GM08714 (cell line): ENCODE results near the gene TIPARP.

ENCODE experiments used
- H3K4me3 ChIP-seq: fragments of 200-500 bp; sonication (Bioruptor generic); 2 replicates; pipeline ENCODE4 v1.5.1; 2014; ENCODE audit warnings: mild to moderate bottlenecking, low read length, inconsistent platforms
- ZNF274 ChIP-seq: IDR thresholded peaks from 2 replicates; pipeline ENCODE4 v1.6.1; 2012; ENCODE audit warnings: mild to moderate bottlenecking, low read depth, low read length

TIPARP gene

GRCh38 chr3:156661155-156661554 is 13.2 kb upstream of the TIPARP start:
- no peak overlapping the region for H3K4me3 ChIP-seq
- no peak for TF ChIP-seq ZNF274

DNA sequence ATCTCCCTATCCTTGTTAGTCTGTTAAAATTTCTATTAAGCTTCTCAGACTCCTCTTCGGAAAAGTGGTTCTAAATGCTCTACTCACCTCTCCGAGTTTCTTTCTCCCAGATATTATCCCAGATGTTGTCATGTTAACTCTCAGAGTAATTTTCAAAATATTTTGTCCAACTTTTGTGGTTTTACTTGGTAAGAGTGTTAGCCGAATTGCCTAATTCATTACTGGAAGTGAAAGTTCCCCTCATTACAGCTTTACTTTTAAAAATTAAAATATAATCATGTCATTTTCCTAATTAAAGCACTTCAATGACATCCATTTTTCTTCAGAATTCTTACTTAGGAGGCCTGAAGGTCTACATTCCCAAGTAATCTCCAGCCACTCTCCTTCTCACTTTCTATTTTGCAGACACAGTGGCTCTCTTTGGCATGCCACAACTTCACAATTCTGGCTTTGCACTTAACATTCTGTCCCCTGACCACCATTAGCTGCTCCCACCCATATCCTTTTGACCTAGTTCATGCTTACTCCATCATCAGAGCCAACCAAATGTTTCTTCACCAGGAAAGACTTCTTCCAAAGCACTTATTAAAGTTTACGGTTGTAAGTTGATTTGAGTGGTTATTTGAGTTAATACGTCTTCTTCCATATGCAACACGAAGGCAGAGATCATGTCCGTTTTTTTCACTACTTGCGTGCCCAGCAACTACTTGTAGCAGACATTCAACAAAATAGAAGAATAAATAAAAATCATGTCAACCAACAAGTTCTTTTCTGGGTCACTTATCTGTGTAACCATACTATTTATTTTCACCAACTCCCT is 10.2 kb upstream of the TIPARP start:
- TF ChIP-seq ZNF274: no peak
- peak overlapping the region; percentile 45; the same call in 1 of the 2 replicates for H3K4me3 ChIP-seq

DNA sequence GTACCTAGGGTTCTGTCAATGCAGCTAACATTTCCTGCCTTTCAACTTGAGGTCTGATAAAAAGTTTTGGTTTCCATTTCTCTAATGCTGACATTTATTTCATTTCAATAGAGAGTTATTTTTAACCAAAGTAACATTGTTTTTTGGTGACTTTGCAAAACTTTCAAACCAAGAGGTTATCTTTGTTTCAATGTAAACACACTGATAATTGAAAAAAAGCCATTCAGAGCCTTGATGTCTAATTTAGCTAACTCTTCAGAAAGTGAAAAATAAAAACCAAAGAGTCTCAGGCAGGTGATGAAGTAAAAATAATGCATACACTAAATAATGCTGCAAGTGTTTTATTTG is 9.6 kb upstream of the TIPARP start:
- TF ChIP-seq ZNF274: no peak

GRCh38 chr3:156665291-156665690 is 9.1 kb upstream of the TIPARP start:
- no peak for TF ChIP-seq ZNF274
- no peak overlapping the region for H3K4me3 ChIP-seq

More for the DNA sequence above, 9.6 kb upstream of the TIPARP start:
- H3K4me3 ChIP-seq: no peak overlapping the region

- TF ChIP-seq ZNF274: no peak
- H3K4me3 ChIP-seq: no peak overlapping the region
Measured at GRCh38 chr3:156666073-156666472, 8.3 kb upstream of the TIPARP start.

GRCh38 chr3:156668073-156668763 is 6.2 kb upstream of the TIPARP start:
- no peak overlapping the region; the same call in 1 of the 2 replicates for H3K4me3 ChIP-seq
- no peak for TF ChIP-seq ZNF274

- no peak overlapping the region for H3K4me3 ChIP-seq
- TF ChIP-seq ZNF274: no peak
Measured at GRCh38 chr3:156670077-156670476, 4.3 kb upstream of the TIPARP start.

DNA sequence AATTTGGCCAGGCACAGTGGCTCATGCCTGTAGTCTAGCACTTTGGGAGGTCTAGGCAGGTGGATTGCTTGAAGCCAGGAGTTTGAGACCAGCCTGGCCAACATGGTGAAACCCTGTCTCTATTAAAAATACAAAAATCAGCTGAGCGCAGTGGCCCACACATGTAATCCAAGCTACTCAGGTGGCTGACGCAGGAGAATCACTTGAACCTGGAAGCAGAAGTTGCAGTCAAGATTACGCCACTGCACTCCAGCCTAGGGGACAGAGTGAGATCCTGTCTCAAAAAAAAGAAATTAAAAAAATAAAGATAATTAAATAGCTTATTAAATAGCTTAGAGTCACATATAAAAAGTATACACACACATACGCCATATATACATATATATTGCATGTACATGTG is 3.7 kb upstream of the TIPARP start:
- TF ChIP-seq ZNF274: no peak
- no peak overlapping the region for H3K4me3 ChIP-seq

DNA sequence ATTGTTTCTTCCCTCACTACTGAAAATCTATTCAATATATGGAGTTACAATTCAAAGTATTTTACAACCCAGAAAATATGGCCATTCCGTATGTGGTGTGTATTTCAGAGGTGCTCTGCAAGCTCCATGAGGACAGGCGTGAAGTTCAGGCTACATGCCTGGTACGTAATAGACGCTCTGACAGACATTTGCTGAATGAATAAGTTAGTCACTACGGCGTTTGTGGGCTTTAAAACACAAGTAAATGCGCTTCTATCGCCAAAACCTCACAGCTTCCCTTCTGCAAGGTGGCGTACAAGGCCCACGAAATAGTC is 701 bp upstream of the TIPARP start:
- TF ChIP-seq ZNF274: no peak
- H3K4me3 ChIP-seq: peak overlapping the region; percentile 17; the same call in 1 of the 2 replicates

DNA sequence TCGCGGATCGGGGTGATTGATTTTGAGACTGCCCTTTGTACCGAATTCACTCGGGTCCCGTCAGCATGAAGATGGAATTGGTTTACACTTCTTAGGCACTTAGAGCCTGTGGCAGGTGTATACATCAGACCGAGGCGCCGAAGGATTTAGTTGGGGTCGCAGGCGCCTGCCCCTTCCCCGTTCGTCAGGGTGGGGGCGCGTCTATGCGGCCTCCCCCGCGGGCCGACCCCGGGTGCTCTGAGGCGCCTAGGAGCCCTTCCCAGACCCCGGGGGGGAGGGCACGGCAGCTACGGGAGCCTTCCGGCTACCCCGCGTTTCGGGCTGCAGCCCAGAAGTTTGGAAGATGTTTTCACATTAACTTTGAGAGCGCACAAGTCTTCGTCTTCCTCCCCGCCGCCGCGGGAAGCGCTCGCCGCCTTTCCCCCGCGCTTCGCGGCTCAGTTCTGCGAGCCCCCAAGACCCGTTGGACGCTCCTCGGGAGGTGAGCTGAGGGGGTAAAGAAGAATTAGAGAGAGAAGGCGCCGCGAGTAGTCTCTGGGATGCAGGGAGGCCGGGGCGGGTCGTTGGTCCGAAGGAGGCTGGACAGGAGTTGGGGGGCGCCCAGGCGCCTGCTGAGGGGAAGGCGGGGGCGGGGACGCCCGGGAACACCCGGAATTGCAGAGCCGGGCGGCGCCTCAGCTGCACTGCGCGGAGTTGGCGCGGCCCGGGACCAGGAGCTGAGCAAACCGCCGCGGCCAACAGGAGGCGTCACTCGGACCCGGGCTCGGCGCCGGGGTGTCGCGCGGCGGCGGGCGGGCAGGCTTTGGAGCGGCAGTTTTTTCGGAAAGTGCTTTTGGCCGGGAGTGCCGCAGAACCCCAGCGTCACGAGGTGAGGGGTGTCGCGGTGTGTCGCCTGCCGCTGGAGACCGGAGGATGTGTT is 780 bp downstream of the TIPARP start:
- TF ChIP-seq ZNF274: no peak
- H3K4me3 ChIP-seq: peak overlapping the region; percentile 87

DNA sequence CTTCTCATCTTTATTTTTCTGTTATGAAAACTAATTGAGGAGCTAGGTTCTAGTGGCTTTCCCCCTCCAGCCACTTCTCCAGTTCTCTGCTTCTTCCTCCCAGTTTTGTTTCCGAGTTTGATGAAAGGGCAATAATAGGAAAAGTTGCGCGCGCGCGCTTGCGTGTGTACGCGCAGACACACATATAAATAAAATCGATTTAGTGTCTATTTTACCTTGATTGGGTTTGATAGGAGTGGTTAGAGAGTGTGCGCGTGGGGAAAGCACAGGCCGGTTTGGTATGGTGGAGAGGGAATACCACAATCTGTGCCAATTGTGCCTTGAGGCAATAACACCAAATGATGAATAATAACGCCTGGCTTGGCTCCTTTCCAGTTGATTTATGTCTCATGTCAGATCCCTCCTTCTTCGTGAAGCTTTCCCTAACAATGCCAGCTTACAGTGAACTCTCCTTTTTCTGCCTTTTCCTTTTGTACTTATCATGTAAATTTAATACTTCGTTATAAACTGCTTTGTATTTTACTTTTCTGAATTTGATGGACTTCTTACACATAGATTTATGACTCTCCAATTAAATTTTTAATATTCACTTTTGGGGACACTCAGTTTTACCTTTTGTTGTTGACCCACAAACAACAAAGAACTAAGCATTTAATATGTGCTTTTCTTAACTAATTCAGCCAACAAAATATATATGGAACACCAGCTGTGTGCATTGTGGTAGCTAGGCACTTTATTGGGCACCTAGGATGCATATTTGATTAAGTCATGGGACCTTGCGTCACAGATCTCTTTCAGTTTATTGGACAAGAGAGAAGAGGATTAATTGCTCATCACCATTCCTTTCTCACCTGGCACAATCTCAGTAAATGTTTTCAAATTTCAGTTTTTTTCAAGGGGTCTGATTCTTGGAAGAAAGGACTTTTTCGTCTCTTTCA is 1.7 kb downstream of the TIPARP start:
- peak overlapping the region; percentile 87 for H3K4me3 ChIP-seq
- TF ChIP-seq ZNF274: no peak

GRCh38 chr3:156676768-156677479 is 2.5 kb downstream of the TIPARP start:
- H3K4me3 ChIP-seq: peak overlapping the region; percentile 87; the same call in 1 of the 2 replicates
- no peak for TF ChIP-seq ZNF274

GRCh38 chr3:156677536-156677935 is 3.1 kb downstream of the TIPARP start:
- TF ChIP-seq ZNF274: no peak
- H3K4me3 ChIP-seq: peak overlapping the region; percentile 40; the same call in 1 of the 2 replicates
